Measurements from ENCODE around the gene CRB3.

GRCh38 chr19:6433663-6434062, 30.4 kb upstream of the CRB3 start, which contains the start of gene SLC25A41:
- TF ChIP-seq CTCF (IDR thresholded peaks at IDR 0.05) (no peak), POLR2AphosphoS5 (IDR thresholded peaks at IDR 0.05) (no peak), POLR2A (IDR thresholded peaks at IDR 0.05) (no peak)

Measured in prostate gland (tissue), 2 donors.